ENCODE data around the gene CCNDBP1.
"Not testable (repeated sequence)": the region's sequence is repeated elsewhere in the genome, so short reads cannot be mapped to it uniquely, and the experiment has no call there.

CCNDBP1 gene

GRCh38 chr15:43194795-43195194 lies 9.6 kb downstream of the CCNDBP1 start:
- no peak for DNase-seq

GRCh38 chr15:43196760-43197548 lies 11.8 kb downstream of the CCNDBP1 start:
- DNase-seq = no peak

GRCh38 chr15:43197773-43198172 lies 12.6 kb downstream of the CCNDBP1 start:
- DNase-seq = not testable (repeated sequence)

- DNase-seq = not testable (repeated sequence)
Measured at GRCh38 chr15:43198556-43198955, 13.4 kb downstream of the CCNDBP1 start.

- DNase-seq = no peak
Measured at GRCh38 chr15:43198992-43199391, 13.8 kb downstream of the CCNDBP1 start.

- DNase-seq = no peak
Measured at GRCh38 chr15:43199945-43200488, 14.8 kb downstream of the CCNDBP1 start.

GRCh38 chr15:43204016-43204901 lies 19.1 kb downstream of the CCNDBP1 start:
- DNase-seq = no peak

- DNase-seq = no peak
Measured at GRCh38 chr15:43206054-43206453, 20.9 kb downstream of the CCNDBP1 start.

GRCh38 chr15:43207024-43207423 lies 21.8 kb downstream of the CCNDBP1 start:
- no peak for DNase-seq

- DNase-seq = no peak
Measured at GRCh38 chr15:43208052-43209002, 23.1 kb downstream of the CCNDBP1 start.

GRCh38 chr15:43209059-43209824 lies 24.0 kb downstream of the CCNDBP1 start:
- no peak for DNase-seq

GRCh38 chr15:43210172-43210745 lies 25.1 kb downstream of the CCNDBP1 start:
- DNase-seq = no peak

- DNase-seq = no peak
Measured at GRCh38 chr15:43210807-43211206, 25.6 kb downstream of the CCNDBP1 start.

- no peak for DNase-seq
Measured at GRCh38 chr15:43211224-43211735, 26.1 kb downstream of the CCNDBP1 start.

GRCh38 chr15:43212299-43212698 lies 27.1 kb downstream of the CCNDBP1 start:
- no peak for DNase-seq

GRCh38 chr15:43212951-43213350 lies 27.7 kb downstream of the CCNDBP1 start:
- no peak for DNase-seq

GRCh38 chr15:43213466-43213865 lies 28.3 kb downstream of the CCNDBP1 start:
- no peak for DNase-seq

- DNase-seq = no peak
Measured at GRCh38 chr15:43214169-43214568, 29.0 kb downstream of the CCNDBP1 start.

GRCh38 chr15:43214592-43215295 lies 29.5 kb downstream of the CCNDBP1 start:
- DNase-seq = no peak

GRCh38 chr15:43215961-43216360 lies 30.8 kb downstream of the CCNDBP1 start:
- no peak for DNase-seq

All from DMS 273 treated with DMSO at 0.1 percent for 48 hours (cell line).